Testis (tissue), 2 donors: ENCODE results near the gene MPC1L.

Source experiments
- CTCF ChIP-seq, 3 experiments: fragments of 450-650 bp in 2 of 3; fragments of 200-600 bp in 1 of 3; sonication (generic) in 1 of 3; IDR thresholded peaks; one replicate each; pipeline ENCODE4 v1.5.1; 2016 to 2019; ENCODE audit warnings: antibody characterized with exemption in 3 of 3, mild to moderate bottlenecking in 2 of 3, moderate library complexity in 1 of 3
- POLR2A ChIP-seq: fragments of 450-650 bp; IDR thresholded peaks from one replicate; pipeline ENCODE4 v1.6.1; 2017; ENCODE audit warnings: antibody characterized with exemption, mild to moderate bottlenecking, moderate library complexity

GRCh38 chrX:40652664-40653063 is 29.4 kb downstream of the MPC1L start:
- no peak for TF ChIP-seq CTCF (IDR thresholded peaks at IDR 0.05)
- TF ChIP-seq POLR2A, result no peak
